T-helper 1 cell (primary cell): ENCODE data around the gene INPP4A.

Source experiments
- DNase-seq, 5 donors: peaks; one replicate each; pipeline ENCODE4 v3.0.0-alpha.2; 2012 to 2020

INPP4A gene

GRCh38 chr2:98476192-98476868 lies 31.7 kb downstream of the INPP4A start:
- DNase-seq, result no peak

DNA sequence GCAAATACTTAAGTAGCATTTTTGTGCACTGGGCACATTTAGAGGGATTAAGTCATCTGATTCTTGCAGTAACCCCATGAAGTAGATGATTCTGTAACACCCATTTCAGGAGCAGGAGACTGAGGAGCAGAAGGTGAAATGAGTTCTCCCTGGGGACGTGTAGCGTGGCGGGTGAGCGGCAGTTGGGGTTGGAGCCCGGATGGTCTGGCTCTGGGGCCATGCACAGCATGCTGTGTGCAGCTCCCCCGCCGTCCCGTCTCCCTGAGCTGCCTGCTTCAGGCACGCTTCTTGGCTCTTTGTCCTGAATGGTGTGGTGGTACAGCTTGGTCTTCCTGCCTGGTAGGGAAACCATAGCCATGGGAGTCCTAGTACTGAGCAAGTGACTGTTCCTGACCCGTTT lies 32.4 kb downstream of the INPP4A start:
- no peak for DNase-seq

DNA sequence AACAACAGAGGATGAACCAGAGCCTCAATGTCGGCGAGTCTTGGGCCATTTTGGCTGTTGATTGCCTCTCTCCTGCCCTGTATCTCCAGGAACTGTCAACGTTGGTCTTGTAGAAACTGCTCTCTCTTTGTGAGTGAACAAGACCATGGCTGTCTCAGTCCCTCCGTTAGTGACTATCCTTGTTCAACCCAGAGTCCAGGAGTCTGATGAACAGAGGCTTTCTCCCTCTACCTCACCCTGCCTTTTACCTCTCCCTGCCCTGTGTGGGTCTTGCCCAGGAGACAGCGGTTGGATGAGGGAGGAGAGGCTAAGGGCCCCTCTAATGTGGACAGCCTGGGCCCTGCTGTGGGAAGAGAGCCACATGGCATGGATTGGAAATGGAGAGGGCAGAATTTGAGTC lies 32.8 kb downstream of the INPP4A start:
- no peak for DNase-seq

DNA sequence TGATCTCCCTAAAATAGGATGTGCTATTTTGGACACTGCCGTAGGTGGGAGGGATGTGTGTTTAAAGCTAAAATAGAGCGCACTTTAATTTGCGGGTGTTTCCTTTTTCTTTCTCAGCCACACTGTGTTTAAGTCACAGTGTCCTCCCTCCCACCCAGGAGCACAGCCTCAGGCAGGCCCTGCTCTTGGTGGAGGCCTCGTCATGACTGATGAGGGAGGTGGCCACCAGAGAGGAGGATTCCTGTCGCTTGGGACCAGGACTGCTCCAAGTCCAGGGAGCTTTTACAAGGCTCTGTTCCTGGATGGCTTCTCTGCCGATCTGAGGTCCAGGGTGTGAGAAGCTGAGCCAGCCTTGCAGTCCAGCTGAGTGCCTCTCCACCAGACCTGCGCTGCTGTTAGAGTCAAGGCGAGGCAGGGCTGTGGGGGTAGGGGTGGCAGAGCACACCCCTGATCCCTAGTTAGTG lies 33.5 kb downstream of the INPP4A start:
- no peak for DNase-seq

- peak in 1 of 5 donors; percentile 61 for DNase-seq
These were observed 34.2 kb downstream of the INPP4A start for GRCh38 chr2:98478907-98479306.

- peak in 1 of 5 donors; percentile 58 for DNase-seq
These were observed 34.7 kb downstream of the INPP4A start for GRCh38 chr2:98479371-98479770.

DNA sequence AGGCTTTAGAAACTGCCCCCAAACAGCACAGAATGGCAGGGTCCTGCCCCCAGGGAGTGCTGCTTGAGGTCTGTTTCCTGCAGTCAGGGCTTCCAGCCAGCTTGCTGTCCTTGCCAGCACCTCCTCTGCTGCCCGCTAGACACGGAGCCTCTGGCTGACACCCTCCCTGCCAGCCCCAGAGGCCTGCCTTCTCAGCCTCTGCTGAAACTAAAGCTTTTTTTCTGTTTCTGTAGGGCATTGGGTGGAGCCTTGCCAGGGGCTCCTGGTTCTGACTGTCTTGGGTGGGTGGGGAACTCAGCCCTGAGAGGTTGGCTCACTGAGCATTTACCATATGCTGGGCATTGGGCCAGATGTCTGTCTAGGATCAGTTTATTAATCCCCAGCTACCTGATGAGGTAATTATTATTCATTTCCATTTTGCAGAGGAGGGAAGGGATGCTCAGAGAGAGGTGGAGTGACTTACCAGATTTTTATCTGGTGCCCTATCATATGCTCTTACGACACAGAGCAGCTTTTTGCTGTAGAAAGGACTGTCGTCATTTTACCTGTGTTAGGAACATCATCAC lies 35.4 kb downstream of the INPP4A start:
- peak in 2 of 5 donors; percentile 38 to 61 for DNase-seq

DNA sequence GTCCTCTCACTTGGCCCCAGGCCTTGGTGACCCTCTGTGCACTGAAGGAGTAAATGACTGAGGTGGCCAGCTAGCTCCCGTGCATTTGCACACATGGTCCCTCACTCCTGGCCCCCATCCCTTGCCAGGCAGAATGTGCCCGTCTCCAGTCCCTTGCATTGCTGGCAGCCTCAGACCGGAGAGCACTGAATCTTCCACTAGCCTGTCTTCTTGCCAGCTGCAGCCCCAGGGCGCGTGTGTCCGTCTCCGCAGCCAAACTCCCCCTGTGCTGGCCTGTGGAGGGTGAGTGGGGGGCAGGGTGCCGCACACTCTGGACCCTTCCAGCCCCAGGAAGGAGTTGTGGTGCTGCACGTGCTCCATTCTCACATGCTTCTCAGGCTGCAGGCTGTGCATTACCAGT lies 35.9 kb downstream of the INPP4A start:
- no peak for DNase-seq

DNA sequence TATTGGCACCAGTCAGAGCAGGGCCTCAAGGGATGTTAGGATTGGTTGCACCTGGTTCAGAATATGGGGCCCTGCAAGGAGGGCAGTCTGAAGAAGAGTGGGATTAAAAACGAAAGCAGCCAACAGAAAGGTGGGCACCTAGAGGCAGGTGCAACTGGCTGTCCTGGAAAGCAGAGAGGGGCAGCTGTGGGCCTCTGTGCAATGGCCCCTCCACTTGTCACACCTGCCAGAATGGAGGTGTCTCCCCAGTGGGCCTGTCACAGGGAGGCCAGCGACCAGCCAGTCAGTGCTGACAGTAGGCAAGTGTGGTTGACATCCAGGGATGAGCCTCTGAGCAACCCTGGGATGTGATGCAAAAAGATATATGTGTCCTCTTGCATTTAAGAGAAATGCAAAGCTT lies 37.7 kb downstream of the INPP4A start:
- DNase-seq, result no peak

- DNase-seq, result peak in 1 of 5 donors; percentile 71
These were observed 38.7 kb downstream of the INPP4A start for GRCh38 chr2:98483257-98483861.

- DNase-seq, result no peak
These were observed 39.5 kb downstream of the INPP4A start for GRCh38 chr2:98484121-98484557.

- peak in 1 of 5 donors; percentile 23 for DNase-seq
These were observed 40.2 kb downstream of the INPP4A start for GRCh38 chr2:98484652-98485452.

GRCh38 chr2:98485453-98485755 lies 40.7 kb downstream of the INPP4A start:
- DNase-seq, result no peak

DNA sequence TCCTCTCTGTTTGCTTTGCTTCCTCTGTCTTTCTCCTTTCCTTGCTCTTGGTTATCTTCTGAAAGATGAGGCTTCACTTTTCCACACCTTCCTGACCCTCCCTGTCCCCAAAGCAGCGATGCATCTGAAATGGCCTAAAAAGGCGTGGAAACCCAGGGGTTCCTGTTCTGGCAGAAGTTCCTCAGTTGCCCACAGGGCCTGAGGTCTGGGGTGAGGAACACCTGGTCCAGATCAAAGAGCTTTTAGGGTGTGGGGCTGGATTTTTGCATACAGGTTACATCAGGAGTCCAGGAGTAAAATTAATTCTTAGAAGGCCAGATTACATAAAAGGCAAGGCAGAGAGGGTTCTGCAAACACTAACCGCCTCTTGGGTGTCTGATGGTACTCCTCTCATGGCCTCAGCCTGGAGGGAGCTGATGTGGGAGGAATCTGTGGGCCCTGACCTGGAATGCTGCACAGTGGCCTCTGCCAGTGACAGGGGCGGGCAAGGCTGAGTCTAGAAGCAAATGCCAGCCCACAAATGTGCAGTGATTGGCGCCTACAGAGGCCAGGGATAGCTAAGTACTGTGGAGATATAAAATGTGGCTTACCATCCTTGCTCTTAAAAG lies 41.8 kb downstream of the INPP4A start:
- DNase-seq, result no peak

DNA sequence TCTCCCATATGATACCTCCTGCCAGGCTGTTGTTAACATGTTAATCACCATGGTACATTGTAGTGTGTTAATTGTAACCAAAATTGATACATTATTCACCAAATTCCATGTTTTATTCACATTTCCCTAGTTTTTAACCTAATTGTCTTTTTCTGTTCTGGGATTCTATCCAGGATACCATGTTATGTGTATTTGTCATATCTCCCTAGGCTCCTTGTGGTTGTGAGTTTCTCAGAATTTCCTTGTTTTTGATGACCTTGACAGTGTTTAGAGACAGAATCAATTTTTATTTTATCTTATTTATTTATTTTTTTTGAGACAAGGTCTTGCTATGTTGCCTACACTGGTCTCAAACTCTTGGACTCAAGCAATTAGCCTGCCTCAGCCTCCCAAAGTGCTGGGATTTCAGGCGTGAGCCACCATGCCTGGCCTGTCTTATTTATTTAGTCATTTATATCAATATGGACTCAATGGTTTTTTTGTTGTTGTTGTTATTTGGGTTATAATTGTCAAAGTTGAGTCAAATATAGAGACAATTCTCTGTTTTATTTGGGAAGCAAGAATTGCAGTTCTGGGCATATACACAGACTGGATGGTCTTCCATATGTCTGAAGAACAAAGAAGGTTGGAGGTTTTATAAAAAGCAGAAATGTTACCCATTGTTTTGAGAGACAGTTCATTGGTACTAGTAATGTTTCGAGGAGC lies 42.6 kb downstream of the INPP4A start:
- DNase-seq, result no peak

GRCh38 chr2:98487806-98488189 lies 43.1 kb downstream of the INPP4A start:
- peak in 2 of 5 donors; percentile 38 to 44 for DNase-seq

- no peak for DNase-seq
These were observed 43.6 kb downstream of the INPP4A start for GRCh38 chr2:98488252-98488651.

DNA sequence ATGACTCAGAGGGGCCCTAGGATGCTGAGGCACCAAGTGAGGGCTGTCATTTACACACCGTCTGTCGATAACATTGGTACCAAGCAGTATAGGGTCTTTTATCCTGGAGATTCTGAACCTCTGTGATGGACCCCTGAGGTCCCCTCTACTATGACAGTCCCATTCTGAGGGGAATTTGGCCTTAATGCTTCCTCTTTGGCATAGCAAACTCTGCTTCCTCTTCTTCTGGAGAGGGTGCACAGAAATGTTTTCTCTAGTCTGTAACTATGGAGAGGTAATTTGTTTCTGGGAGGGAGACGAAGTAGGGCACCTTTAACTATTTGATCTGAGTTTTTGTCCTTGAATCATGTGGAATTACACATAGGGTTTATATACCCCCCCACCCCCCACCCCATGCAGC lies 44.8 kb downstream of the INPP4A start:
- no peak for DNase-seq

DNA sequence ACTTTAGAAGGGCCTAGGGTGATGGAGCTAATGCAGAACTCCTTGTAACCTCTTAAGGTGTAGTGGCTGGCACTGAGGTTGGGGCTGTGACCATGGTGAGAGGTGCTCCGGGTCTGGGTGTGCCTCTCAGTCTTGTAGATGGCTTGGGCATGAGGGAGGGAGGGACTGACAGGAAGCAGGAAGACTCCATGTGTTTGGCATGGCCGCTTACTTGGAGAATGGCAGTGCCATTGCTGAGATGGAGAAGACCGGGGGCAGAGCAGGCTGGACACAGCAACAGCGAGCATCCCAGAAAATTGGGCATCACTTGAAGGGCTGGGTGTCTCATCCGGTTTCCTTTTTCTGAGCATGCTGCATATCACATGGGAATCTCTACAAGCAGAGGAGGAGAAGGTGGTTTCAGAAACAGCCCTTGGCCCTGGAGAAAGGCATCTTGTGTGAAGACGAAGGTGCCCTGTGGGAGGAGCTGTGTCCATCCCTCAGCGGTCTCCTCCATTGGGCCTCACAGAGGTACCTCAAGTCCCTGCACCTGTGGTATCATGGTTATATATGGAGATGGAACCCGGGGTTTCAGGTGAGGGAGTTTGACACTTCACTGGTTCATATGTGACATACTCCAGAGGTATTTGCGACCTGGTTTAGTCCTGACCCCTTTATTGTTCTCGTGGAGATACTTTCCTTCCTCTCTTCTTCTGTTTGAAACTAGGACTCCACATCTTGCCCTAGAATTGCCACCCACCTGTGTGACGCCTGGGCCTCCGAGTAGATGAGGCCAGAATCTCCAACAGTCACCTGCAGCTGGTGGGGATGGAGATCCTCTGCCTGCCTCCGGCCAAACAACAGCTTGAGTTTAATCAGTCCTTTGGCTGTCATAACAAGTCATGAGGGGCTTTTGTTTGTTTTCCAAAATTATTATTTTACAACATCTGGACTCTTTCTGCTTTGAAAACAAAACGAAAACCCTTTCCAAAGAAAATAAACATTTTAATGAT lies 45.6 kb downstream of the INPP4A start:
- DNase-seq, result no peak

DNA sequence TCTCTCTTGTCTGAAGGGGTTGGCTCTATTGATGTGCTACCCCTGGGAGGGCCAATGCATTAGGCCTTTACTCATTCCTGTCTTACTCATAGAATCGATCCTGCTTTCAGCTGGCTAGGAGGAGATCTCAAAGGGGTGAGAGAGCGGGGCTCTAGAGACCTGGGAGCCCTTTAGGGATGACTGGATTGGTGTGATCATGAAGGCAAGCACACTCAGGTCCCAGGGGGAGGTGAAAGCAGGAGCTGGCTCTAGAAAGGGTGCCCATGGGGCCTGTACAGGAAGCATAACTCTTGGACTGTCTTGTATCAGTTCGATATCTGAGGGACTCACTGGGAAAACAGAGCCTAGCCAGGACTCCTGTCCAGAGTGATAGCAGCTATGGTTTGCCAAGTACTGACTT lies 47.8 kb downstream of the INPP4A start:
- no peak for DNase-seq

DNA sequence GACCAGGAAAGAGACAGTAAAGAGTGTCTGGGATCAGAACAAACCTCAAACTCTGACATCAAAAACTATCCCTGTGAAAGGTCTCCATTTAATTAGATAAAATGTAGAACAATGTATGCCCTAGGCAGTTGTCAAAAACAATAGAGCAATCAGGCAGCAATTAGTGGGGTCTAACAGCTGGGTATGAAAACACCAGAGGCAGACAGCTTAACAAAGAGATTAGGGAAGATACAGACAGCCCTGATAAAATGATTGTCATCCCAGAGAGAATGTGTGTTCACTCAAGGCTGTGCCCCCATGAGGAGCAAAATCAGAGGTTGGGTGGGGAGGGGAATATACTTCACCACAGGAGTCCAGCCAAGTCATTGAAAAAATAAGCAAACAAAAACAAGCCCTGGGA lies 50.0 kb downstream of the INPP4A start:
- no peak for DNase-seq
